GM23338 (cell line): Measurements from ENCODE around the gene SLC19A1. TPM values are rescaled to one million over a fixed set of nuclear protein-coding genes. Genes with fewer than 3 reads are reported as not detected.

Source experiments
- ATAC-seq: fragments of 200-7000 bp; cut with Tn5 transposase; 3 replicates; pipeline ENCODE4 v1.9.1; 2020
- DNase-seq: peaks from one replicate; pipeline ENCODE4 v3.0.0-alpha.2; 2015; ENCODE audit warnings: low spot score
- H2AFZ ChIP-seq: fragments of 200-600 bp; sonication (generic); 2 replicates; pipeline ENCODE4 v1.8.0; 2016; ENCODE audit warnings: antibody characterized with exemption, mild to moderate bottlenecking, moderate library complexity
- H3F3A ChIP-seq: fragments of 200-600 bp; sonication (generic); replicated peaks from 2 replicates; pipeline ENCODE4 v1.8.0; 2017; ENCODE audit warnings: antibody characterized with exemption, mixed run types, low read depth
- H3K27ac ChIP-seq: fragments of 200-600 bp; sonication (generic); 2 replicates; pipeline ENCODE4 v1.6.1; 2016; ENCODE audit warnings: low read depth
- H3K27me3 ChIP-seq: fragments of 200-600 bp; sonication (generic); 2 replicates; pipeline ENCODE4 v1.8.0; 2016; ENCODE audit warnings: mild to moderate bottlenecking, mixed run types, moderate library complexity; ENCODE audit not compliant: insufficient read depth
- H3K36me3 ChIP-seq: fragments of 200-600 bp; sonication (generic); 2 replicates; pipeline ENCODE4 v1.8.0; 2016; ENCODE audit warnings: mild to moderate bottlenecking; ENCODE audit not compliant: insufficient read depth
- H3K4me1 ChIP-seq: fragments of 200-600 bp; sonication (generic); 2 replicates; pipeline ENCODE4 v1.8.0; 2016; ENCODE audit warnings: mild to moderate bottlenecking, moderate library complexity; ENCODE audit not compliant: insufficient read depth
- H3K4me2 ChIP-seq: fragments of 200-600 bp; sonication (generic); 2 replicates; pipeline ENCODE4 v1.7.1; 2017; ENCODE audit warnings: mixed run types
- H3K4me3 ChIP-seq: fragments of 200-600 bp; sonication (generic); 2 replicates; pipeline ENCODE4 v1.6.1; 2016; ENCODE audit warnings: mixed run types
- H3K79me2 ChIP-seq: fragments of 200-600 bp; sonication (generic); replicated peaks from 2 replicates; pipeline ENCODE4 v1.8.0; 2017; ENCODE audit warnings: mild to moderate bottlenecking; ENCODE audit not compliant: insufficient read depth
- H3K9me2 ChIP-seq: fragments of 200-600 bp; sonication (generic); 2 replicates; pipeline ENCODE4 v1.8.0; 2017; ENCODE audit not compliant: insufficient read depth
- H4K20me1 ChIP-seq: fragments of 200-600 bp; sonication (generic); replicated peaks from 2 replicates; pipeline ENCODE4 v1.8.0; 2017; ENCODE audit warnings: mild to moderate bottlenecking; ENCODE audit not compliant: insufficient read depth
- H3K27ac Mint-ChIP-seq: 2 replicates; pipeline ENCODE4 v1.8.0; 2020; ENCODE audit warnings: inconsistent platforms, mild to moderate bottlenecking, moderate library complexity, mixed read lengths
- H3K27me3 Mint-ChIP-seq: 3 replicates; pipeline ENCODE4 v1.8.0; 2022; ENCODE audit warnings: low read depth, mild to moderate bottlenecking, moderate library complexity, mixed read lengths, inconsistent platforms; ENCODE audit not compliant: insufficient read depth, poor library complexity
- H3K36me3 Mint-ChIP-seq: 3 replicates; pipeline ENCODE4 v1.8.0; 2021; ENCODE audit warnings: low read depth, mild to moderate bottlenecking, inconsistent platforms, moderate library complexity, mixed read lengths
- H3K4me1 Mint-ChIP-seq: 3 replicates; pipeline ENCODE4 v1.8.0; 2020; ENCODE audit warnings: mild to moderate bottlenecking, inconsistent platforms, mixed read lengths
- H3K4me3 Mint-ChIP-seq: 3 replicates; pipeline ENCODE4 v1.8.0; 2021; ENCODE audit warnings: moderate library complexity, mild to moderate bottlenecking, inconsistent platforms, mixed read lengths
- H3K9me3 Mint-ChIP-seq: 3 replicates; pipeline ENCODE4 v1.8.0; 2020; ENCODE audit warnings: moderate library complexity, mild to moderate bottlenecking, inconsistent platforms, mixed read lengths
- CREB1 ChIP-seq: fragments of 250-450 bp; sonication (Bioruptor Pico); IDR thresholded peaks from 2 replicates; pipeline ENCODE4 v1.5.0; 2020; ENCODE audit warnings: low read depth, mild to moderate bottlenecking, moderate library complexity
- EZH2phosphoT487 ChIP-seq: fragments of 200-600 bp; sonication (generic); IDR thresholded peaks from one replicate; pipeline ENCODE4 v1.8.1; 2018; ENCODE audit warnings: antibody characterized with exemption; ENCODE audit not compliant: unreplicated experiment
- JUNB ChIP-seq: IDR thresholded peaks from one replicate; pipeline ENCODE4 v1.6.1; 2016; ENCODE audit warnings: antibody characterized with exemption; ENCODE audit not compliant: unreplicated experiment
- POLR2AphosphoS5 ChIP-seq: IDR thresholded peaks from 2 replicates; pipeline ENCODE4 v1.6.1; 2016; ENCODE audit warnings: antibody characterized with exemption, low read depth
- STAT1 ChIP-seq: IDR thresholded peaks from one replicate; pipeline ENCODE4 v1.6.1; 2016; ENCODE audit warnings: antibody characterized with exemption; ENCODE audit not compliant: unreplicated experiment
- ZNF114 ChIP-seq: fragments of 250-450 bp; sonication (Bioruptor Pico); IDR thresholded peaks from 2 replicates; pipeline ENCODE4 v1.5.0; 2020; ENCODE audit warnings: mild to moderate bottlenecking, moderate library complexity
- ZNF331 ChIP-seq: fragments of 250-450 bp; sonication (Bioruptor Pico); IDR thresholded peaks from 2 replicates; pipeline ENCODE4 v1.5.0; 2020; ENCODE audit warnings: low read depth, mild to moderate bottlenecking, moderate library complexity
- ZNF462 ChIP-seq: fragments of 250-450 bp; sonication (Bioruptor Pico); IDR thresholded peaks from 2 replicates; pipeline ENCODE4 v1.5.0; 2020; ENCODE audit warnings: mild to moderate bottlenecking, moderate library complexity
- polyA plus RNA-seq: library from polyadenylated mRNA; unstranded; fragments of >200 nt; fragmentation: Nextera tagmentation; extraction: Ambion mirVana; gene quantifications from 2 replicates; pipeline ENCODE4 v1.2.1, GENCODE V29; 2016
- total RNA-seq: library from RNA; depleted of rRNA; stranded (reverse); fragments of >200 nt; shearing (Covaris generic); gene quantifications from 2 replicates; pipeline ENCODE4 v1.2.3, GENCODE V29; 2014
- TF ChIP-seq, protein P1 (sequence below), 2 experiments: fragments of 200-600 bp in 1 of 2; sonication (generic) in 1 of 2; conservative IDR thresholded peaks; 2 replicates each; pipeline versions ENCODE4 v1.5.1 to v1.6.1; 2016 to 2017; ENCODE audit warnings: antibody characterized with exemption in 2 of 2, low read depth in 2 of 2, mild to moderate bottlenecking in 2 of 2, moderate library complexity in 1 of 2
- TF ChIP-seq, protein P2 (sequence below): IDR thresholded peaks from 2 replicates; pipeline ENCODE4 v1.6.1; 2016; ENCODE audit warnings: antibody characterized with exemption

SLC19A1 gene
- total and polyA plus RNA-seq, 2 experiments from 2014 or later, result 31.2 to 33.0 TPM

DNA sequence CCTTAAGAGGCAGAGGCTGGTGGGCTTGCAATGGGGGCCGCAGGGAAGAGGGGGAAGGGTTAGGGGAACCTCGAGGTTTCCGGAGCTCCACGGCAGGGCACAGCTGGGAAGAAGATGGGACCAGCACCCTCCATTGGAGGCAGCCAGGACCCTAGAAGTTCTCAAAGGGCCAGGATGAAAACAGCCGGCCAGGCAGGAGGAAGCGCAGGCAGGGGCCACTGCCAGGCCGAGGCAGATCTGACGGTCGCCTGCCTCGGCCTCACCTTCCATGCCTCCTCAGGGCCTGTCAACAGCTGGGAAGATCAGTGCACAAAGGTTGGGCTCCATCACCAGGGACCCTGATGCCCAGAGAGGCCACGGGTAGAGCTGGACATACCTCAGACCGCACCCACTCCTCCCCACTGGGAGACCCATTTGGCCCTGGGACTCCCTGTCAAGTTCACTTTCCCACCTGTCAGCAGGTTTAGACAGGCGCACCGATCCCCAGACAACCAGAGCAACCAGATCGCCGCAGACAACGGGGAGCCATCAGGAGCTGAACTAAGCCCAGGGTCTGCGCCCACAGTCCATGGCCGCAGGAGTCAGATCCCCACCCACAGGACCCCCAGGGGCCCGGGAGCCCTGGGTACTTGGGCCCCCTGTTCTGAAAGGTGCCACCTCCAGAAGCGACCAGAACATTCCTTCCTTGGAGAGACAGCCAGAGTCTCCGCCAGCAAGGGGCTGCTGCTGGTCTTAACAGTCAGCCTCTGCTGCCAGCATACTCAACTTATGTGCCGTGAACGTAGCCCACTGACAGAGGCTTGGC lies 2.2 kb downstream of the SLC19A1 start (continued):
- no peak for TF ChIP-seq ZNF114

DNA sequence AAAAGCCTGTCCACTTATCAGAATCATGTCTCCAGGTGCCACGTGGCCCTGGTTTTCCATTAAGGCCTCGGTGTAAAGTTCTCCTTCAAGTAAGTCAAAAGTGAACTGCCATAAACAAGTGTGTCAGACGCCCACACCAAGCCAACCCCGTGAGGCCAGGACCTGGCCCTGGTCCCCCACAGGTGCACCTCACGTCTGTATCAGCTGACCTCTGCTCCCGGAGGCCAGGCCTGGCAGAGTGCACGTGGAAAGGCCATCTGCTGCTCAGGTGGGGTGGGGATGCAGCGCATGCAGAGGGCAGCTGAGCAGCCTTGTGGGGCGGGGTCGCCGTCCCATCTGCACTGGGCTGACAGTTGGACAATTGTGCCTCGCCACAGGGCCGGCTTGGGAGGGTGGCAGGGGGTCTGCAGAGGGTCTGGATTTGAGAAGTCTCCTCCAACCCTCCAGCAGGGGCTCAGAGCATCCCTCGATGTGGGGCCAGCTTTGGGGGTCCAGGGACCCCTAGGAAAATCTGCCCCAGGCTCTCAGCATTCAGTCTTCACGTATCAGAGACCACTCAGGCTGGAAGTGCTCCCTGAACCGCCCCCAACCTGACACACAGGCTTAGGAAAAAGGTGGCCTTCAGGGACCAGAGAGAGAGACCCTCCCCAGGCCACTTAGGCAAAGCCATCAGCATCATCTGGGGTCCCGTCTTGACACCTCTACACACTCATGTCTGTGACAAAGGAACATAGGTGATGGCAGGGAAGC lies 3.0 kb downstream of the SLC19A1 start:
- no peak overlapping the region for H2AFZ ChIP-seq
- no peak for DNase-seq

More for the DNA sequence above, 3.0 kb downstream of the SLC19A1 start:
- Mint-ChIP-seq H3K4me3 (no peak overlapping the region), H3K4me1 (peaks cover 7% of the 10 kb centered on the region), H3K9me3 (no peaks in the 10 kb centered on the region; the same call in 2 of the 3 replicates), H3K36me3 (peaks cover 8% of the 10 kb centered on the region; the same call in 2 of the 3 replicates), H3K27me3 (peaks cover 5% of the 10 kb centered on the region), H3K27ac (no peak overlapping the region)
- Histone ChIP-seq H3K79me2 (peaks cover 33% of the 10 kb centered on the region), H3K9me2 (no peaks in the 10 kb centered on the region), H3K4me2 (no peak overlapping the region), H3K4me3 (no peak overlapping the region), H3K27me3 (no peaks in the 10 kb centered on the region), H4K20me1 (peaks cover 8% of the 10 kb centered on the region; the same call in 1 of the 2 replicates), H3K27ac (no peak overlapping the region), H3K4me1 (no peaks in the 10 kb centered on the region; the same call in 1 of the 2 replicates), H3F3A (no peaks in the 10 kb centered on the region), H3K36me3 (no peaks in the 10 kb centered on the region)
- ATAC-seq, result no peak
- TF ChIP-seq, protein P1, sequence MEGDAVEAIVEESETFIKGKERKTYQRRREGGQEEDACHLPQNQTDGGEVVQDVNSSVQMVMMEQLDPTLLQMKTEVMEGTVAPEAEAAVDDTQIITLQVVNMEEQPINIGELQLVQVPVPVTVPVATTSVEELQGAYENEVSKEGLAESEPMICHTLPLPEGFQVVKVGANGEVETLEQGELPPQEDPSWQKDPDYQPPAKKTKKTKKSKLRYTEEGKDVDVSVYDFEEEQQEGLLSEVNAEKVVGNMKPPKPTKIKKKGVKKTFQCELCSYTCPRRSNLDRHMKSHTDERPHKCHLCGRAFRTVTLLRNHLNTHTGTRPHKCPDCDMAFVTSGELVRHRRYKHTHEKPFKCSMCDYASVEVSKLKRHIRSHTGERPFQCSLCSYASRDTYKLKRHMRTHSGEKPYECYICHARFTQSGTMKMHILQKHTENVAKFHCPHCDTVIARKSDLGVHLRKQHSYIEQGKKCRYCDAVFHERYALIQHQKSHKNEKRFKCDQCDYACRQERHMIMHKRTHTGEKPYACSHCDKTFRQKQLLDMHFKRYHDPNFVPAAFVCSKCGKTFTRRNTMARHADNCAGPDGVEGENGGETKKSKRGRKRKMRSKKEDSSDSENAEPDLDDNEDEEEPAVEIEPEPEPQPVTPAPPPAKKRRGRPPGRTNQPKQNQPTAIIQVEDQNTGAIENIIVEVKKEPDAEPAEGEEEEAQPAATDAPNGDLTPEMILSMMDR (conservative IDR thresholded peaks at IDR 0.05; ENCODE audit: low read depth in 2 of 2), result no peak
- TF ChIP-seq STAT1, result no peak
- no peak for TF ChIP-seq CREB1 (CRISPR knock-in tag)
- TF ChIP-seq ZNF462 (CRISPR knock-in tag), result no peak
- no peak for TF ChIP-seq ZNF114
- no peak for TF ChIP-seq POLR2AphosphoS5
- no peak for TF ChIP-seq ZNF331 (CRISPR knock-in tag)
- TF ChIP-seq JUNB, result no peak
- no peak for TF ChIP-seq EZH2phosphoT487
- TF ChIP-seq, protein P2, sequence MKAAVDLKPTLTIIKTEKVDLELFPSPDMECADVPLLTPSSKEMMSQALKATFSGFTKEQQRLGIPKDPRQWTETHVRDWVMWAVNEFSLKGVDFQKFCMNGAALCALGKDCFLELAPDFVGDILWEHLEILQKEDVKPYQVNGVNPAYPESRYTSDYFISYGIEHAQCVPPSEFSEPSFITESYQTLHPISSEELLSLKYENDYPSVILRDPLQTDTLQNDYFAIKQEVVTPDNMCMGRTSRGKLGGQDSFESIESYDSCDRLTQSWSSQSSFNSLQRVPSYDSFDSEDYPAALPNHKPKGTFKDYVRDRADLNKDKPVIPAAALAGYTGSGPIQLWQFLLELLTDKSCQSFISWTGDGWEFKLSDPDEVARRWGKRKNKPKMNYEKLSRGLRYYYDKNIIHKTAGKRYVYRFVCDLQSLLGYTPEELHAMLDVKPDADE, result no peak
